Activated CD4-positive, alpha-beta T cell treated with anti-CD3 and anti-CD28 coated beads, Interleukin-2, amount 50 U/mL, for 4 hours (primary cell): ENCODE data around the gene AOPEP.
"Not testable (repeated sequence)": the region's sequence is repeated elsewhere in the genome, so short reads cannot be mapped to it uniquely, and the experiment has no call there.

ENCODE experiments used
- DNase-seq, 2 experiments: peaks; one replicate each; pipeline ENCODE4 v3.0.0-alpha.2; 2020

The AOPEP gene

DNA sequence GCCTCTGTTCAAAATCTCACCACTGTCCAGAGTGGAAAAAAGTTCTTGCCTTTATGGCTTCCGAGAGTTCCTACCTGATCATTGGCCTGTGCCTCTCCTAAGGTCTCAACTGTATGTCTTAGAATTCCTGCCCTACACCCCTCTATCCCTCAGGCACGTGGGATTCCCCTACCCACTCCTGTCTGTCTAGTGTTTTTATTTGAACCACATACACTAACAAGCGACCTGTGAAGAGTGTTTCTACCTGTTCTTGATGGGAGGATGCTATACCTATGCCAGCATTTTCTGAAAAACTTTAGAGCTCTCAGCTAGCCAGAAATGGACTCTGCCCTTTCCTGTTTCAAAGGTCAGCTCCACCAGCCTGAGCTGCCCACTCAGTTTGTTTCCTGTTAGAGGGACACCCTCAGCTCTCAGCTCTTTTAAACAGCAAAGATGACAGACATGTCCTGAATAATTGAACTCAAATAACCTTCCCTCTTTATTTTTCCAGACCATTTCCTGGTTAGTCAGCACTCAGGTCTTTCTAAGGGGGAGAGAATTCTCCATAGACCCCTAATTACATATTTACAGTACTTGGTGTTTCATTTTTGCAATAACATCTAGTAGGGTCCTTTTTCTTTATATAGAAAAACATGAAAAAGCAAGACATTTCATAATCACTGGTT is 214.8 kb downstream of the AOPEP start:
- DNase-seq = no peak

DNA sequence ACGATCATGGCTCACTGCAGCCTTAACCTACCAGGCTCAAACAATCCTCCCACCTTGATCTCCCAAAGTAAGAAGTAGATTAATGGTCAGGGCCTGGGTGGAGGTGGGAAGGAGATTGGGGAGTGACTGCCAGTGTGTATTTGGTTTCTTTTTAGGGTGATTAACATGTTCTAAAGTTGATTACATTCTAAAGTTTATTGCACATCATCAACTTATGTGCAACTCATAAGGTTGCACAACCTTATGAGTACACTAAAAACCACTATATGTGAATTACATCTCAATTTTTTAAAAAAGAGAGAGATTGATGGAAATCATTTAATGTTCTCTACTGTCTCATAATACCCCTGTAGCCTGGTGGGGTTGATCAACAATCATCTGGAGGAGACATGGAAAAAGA is 218.1 kb downstream of the AOPEP start:
- no peak for DNase-seq

DNA sequence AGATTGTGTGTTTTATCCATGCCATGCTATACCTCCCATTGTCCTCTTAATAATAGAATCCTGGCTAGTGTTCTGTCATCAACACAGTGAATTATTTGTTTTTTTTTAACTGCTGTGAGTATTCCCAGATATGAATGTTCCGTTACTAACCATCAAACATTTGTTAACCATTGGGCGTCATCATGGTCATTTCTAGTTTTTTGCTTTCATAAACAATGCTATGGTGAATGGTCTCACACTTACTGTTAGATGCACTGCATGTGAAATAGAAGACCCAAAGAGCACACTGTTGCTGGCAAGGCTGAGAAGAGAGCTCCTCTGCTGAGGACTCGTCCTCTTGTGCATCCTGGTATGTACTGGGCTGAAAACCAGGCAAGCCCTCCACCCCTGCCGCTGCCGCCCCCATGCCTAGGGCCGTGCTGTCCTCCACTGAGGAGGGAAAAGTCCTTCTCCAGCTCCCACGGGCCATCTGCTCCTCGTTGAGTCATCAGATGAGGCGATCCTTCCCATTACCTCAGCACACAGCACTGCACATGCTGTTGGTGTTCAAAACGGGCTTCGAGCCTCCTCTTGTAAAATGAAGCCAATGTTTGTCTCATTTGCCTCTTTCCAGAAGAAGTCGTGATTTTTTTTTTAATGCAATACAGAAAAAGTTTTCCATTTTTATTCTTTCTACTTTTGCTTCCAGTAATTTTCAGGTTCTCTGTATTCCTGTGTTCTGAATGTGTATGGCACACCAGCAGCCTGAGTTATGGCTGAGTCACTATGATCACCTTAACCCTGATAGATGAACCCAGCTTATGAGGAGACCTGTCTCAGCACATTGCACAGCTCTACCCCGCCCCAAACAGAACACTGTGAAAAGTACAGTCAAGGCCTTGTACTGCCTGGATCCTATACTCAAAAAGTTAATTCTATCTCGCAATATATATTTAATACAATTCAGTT is 219.0 kb downstream of the AOPEP start:
- no peak for DNase-seq

DNA sequence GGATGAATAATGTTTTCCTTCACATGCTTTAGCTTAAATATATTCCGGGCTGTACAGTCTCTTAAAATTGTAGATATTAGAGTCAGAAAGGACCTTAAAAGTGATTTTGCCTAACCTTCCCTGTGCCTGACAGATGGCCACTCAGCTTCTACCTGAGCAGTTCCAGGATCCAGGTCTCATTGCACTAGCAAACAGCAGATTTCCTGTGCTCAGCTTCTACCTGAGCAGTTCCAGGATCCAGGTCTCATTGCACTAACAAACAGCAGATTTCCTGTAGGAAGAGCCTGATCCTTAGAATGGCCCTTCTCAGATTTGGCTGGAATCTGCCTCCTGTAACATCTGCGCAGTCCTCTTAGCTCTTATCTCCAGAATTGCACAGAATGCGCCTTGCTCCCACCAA is 219.8 kb downstream of the AOPEP start:
- DNase-seq = no peak

DNA sequence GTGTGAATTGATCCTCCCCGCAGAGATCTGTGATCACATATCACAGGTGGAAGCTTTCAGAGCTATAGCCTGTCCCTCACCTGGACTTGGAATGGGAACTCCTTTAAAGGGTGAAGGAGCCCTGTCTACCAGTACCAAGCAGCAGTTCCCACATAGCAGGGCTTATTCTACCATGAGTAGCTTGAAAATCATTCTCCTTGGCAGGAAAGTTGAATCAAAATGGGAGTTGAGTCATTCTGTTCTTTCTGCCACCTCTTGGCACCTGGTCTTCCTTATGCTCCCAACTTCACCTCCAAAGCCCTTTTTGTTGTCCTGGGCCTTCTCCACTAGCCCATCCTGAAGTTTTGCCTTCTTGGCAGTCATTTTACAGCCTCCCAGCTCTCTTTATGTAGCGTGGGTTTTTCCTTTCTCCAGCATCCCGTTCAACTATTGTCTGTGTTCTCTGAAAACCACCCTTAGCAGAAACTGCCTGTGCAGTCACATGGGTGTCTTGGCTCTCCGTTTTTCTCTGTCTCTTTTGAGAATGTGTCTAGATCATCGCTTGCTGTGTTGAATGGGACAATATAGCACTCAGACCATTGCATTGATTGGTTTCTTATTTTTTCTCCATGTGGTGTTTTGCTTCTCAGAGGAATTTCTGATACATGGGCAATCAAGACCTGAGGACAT is 222.2 kb downstream of the AOPEP start:
- DNase-seq = no peak

DNA sequence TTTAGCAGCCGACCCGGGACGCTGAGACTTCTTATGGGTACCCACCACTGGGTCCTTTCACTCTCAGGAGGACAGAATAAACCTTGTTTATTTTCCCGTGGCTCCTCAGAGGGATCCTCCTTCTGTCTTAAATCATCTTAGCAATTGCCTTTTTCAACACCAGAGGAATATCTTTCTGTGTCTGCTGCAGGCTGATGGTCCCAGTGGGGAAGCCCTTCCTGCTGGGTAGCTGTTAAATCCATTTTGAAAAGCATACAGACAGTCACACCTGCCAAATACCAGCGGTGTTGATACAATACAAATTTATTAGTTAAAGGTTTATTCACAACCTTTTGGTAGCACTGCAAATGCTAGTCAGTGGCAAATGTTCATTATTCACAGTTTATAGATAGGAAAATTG is 222.9 kb downstream of the AOPEP start:
- no peak for DNase-seq

DNA sequence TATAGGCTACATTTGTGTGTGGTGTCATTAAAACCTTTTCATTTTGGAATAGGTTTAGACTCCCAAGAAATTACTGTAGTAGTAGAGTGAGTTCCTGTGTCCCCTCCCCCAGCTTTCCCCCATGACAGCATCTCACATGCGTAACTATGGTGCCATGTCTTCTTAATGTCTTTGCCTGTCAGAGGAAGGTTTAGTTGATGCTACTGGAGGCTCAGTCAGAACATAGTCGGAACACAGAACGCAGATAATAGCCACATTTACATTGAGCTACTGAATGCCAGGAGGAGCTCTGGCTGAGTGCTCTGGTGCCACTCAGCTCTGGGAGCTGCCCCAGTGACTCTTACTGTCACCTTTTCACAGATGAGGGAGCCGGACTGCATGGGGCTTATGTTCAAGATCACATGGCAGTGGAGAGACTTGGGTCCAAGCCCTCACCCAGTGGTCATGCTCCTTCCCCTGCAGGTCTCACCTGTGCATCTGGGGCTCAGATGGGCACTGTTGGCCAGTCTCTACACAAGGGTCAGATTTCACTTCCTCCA is 223.6 kb downstream of the AOPEP start:
- no peak for DNase-seq

DNA sequence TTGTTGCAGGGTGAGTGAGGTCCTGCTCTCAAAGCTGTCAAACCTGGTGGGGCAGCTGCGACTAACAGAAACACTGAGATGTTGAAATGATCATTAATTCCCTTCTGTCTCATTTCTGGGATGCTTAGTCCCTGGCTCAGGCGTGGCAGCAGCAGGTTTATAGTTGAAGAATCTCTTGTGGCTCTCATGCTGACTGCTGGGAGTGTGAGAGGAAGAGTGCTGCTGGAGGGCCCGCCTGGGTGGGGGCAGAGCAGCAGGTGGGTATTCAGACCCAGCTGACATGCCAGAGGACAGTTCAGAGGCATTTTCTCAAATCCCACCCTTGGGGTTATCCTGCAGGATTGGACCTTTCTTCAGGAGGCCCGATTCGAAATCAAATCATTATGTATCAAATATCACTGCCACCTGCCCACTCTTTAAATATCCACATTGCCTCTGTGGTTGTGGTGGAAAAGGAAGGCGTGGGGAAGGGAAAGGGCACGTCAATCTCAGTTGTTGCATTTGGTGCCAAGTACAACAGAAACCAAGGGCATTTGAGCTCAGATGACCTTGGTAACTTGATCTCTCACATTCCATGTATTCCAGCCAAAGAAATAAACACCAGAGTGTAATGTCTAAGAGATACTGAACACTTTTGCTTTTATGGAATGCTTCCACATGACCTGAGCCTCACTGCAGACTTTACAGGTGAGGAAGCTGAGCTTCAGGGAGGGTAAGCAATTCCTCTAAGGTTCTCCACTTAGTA is 224.3 kb downstream of the AOPEP start:
- no peak for DNase-seq

DNA sequence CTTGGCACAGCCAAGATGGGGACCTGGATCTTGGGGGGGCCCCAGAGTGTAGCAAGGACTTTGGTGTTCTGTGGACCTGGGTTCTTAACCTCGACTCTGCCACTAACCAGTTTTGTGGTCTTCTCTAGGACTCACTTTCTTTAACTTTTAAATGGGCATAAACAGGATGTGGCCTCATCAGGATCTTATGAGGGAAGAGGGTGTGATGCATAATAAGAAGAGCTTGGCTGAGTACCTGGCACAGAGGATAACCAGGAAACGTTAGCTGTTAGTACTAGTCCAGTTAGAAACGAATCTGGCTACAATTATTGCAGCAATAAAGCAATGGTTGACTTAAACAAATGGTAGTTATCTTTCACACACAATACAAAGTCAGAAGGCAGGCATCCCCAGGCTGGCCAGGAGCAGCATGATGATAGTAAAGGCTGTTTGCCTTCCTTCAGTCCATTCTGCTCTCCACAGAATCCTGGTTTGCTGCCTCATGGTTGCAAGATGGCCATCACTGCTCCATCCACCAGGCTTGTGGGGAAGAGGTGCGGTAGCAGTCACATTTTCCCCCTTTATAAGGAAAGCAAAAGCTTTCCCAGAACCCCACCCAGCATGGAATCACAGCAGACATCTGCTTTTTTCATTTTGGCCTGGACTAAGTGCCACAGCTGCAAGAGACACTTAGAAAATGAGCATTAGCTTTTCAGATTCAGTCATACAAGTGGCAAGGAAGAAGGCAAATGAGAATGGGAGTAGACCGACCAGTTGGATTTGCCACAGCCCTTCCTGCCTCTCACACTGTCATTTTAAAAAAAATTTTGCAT is 225.0 kb downstream of the AOPEP start:
- DNase-seq = no peak

DNA sequence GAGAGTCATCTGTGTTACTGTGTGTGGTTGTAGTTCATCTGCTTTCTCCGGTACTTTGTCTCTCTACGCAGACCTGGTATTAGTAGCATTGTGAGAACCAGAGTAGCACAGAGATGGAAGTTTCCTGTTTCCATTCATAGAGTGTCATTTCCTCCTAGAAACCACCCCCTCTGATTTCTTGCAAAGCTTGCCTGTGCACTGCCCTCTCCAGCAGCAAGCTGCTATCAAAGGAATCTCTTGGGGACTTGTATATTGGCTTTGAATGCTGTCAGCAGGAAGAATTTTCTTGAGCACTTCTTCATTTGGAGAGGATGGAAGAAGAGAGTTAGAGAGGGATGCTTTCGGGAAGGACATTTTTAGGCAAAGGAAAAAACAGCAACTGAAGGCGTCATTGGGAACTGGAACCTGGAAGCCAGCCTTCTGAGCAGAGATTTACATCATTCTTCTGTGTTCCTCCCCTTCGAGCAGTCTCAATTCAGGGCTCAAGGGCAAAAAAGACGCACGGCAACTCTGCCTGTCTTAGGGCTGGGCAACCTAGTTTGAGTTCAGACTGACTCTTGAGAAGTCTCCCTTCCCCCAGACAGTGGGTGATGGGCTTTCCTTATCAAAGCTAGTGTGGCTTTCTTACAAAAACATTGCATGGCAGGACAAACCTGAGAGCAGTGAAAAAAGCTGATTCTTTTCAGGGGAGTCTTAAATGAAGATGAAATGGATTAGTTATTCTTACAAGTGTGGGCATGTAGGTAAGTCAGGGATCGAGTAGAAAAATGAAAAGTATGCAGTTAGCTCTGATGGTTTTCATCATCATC is 226.3 kb downstream of the AOPEP start:
- no peak for DNase-seq

DNA sequence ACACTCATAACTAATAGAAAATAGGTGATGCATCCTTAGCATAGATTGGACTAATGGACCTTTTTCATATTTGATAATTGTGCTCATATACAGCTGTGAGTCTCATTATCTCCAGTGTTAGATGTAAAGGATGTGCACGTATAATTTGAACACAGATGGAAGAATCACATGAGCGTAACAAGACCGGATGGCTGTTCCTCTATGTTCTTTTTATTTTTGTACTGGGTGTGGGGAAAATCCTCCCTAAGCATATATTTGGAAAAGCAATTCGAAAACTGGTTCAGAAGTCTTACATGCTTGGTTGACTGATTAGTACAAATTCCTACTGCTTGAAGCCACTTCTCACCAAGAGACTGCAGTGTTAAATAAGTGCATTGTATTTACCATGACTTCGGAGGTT is 230.2 kb downstream of the AOPEP start:
- no peak for DNase-seq

DNA sequence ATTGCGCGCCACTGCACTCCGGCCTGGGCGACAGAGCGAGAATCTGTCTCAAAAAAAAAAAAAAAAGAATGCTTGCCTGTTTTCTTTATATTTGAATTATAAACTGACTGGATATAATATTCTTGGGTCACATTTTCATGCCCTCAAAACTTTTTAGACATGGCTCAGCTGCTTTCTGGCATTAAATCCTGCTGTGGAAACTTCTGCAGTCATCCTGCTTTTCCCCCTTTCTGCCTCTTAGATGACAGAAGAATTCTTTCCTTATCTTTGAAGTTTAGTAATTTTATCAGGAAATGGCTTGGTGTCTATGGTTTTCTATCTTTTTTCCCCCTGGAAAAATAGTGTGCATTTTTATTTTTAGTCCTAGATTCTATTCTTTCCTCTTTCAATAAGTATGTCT is 234.5 kb downstream of the AOPEP start:
- no peak for DNase-seq

DNA sequence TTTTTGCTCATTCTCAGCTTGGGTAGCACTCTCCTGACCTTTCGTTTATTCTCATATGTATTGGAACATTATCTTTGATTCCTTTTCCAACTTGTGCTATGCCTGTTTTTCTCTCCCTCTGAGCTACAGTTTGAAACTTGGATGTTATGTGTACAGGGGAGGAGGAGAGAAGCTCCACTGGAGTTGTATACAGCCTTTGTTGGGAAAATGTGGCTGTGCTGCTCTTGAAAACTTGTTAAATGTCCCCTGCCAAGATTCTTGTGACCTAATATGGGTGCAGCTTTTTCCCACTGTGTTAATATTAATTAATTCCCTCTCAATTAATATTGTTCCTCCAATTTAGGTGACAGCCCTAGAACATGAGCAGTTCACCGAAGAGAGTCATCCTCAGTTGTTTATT is 235.4 kb downstream of the AOPEP start:
- no peak for DNase-seq

DNA sequence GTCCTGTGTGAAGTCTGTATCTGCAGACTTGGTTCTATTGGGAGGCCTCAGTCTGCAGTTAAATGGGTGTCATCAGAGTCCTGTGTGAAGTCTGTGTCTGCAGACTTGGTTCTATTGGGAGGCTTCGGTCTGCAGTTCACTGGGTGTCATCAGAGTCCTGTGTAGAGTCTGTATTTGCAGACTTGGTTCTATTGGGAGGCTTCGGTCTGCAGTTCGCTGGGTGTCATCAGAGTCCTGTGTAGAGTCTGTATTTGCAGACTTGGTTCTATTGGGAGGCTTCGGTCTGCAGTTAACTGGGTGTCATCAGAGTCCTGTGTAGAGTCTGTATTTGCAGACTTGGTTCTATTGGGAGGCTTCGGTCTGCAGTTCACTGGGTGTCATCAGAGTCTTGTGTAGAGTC is 239.1 kb downstream of the AOPEP start:
- not testable (repeated sequence) for DNase-seq

DNA sequence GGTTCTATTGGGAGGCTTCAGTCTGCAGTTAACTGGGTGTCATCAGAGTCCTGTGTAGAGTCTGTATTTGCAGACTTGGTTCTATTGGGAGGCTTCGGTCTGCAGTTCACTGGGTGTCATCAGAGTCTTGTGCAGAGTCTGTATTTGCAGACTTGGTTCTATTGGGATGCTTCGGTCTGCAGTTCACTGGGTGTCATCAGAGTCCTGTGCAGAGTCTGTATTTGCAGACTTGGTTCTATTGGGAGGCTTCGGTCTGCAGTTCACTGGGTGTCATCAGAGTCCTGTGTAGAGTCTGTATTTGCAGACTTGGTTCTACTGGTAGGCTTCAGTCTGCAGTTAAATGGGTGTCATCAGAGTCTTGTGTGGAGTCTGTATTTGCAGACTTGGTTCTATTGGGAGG is 239.5 kb downstream of the AOPEP start:
- DNase-seq = not testable (repeated sequence)

DNA sequence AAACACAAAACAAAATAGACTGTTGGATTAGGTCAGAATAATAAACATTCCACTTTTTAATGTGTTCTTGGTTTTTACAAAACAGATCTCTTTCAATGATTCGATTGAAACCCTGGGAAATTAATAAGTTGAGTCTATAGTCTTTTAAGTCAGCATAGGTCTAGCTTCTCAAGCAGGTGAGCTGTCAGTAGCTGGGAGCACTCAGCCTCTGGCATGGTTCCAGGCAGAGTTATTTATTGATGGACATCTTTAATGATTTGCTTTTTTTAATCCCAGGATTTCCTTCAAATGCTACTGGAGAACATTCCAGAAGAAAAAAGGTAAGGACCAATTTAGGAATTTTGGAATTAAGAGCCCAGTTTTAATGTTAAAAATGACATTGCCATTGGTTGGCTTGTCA is 241.0 kb downstream of the AOPEP start:
- no peak for DNase-seq

DNA sequence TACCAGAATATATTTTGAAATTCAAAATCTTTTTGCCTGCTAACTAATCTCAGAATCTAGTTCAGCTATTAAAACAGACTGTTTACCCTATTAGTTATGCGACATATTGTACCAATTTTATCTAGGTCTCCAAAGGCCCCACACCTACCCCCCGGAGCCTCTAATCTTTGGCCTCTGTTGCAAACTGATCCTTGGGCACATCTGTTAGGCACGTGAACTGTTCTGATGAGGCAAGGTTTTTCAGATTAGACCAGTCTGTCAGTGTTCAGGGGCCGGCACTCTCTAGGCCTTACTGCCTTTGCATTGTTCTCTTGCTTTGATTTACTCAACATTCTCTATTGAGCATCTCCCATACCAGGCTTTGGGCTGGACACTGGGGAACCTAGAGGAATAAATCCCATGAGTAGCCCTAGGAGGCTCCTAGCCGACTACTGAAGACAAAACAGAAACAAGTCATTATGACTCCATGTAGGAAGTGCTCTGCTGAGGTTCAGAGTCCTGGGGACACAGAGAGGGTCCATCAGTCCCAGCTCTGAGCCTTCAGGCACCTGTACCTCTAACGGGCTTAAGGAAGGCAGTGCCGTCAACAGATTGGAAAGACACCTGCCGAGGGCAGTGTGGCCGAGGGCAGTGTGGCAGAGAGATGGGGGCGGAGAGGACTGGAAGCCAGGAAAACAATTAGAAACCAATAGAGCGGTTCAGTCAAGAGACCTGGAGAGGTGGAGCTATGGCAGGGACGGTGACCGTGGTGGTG is 245.1 kb downstream of the AOPEP start:
- no peak for DNase-seq

DNA sequence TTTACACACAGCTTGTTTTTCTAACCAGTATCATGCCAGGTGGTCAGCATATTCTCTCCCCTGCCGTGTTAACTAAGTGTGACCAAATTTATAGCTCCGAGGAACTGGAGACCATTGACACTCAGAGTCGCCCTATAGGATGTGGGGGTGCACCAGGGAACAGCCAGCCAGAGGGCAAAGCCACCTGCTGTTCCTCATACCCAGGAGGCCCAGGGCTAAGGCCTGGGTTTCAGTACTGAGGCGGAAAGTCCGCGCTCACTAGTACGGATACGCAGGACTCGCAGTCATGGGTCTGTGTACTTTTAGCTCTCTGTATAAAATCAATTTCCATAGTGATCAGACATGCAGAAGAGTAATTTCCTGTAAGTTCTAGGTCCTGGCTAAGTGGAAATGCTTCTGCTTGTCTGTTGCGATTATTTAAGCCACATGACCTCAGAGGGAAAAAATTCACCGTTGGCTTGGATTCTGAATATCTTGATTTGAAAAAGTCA is 247.0 kb downstream of the AOPEP start:
- DNase-seq = no peak

DNA sequence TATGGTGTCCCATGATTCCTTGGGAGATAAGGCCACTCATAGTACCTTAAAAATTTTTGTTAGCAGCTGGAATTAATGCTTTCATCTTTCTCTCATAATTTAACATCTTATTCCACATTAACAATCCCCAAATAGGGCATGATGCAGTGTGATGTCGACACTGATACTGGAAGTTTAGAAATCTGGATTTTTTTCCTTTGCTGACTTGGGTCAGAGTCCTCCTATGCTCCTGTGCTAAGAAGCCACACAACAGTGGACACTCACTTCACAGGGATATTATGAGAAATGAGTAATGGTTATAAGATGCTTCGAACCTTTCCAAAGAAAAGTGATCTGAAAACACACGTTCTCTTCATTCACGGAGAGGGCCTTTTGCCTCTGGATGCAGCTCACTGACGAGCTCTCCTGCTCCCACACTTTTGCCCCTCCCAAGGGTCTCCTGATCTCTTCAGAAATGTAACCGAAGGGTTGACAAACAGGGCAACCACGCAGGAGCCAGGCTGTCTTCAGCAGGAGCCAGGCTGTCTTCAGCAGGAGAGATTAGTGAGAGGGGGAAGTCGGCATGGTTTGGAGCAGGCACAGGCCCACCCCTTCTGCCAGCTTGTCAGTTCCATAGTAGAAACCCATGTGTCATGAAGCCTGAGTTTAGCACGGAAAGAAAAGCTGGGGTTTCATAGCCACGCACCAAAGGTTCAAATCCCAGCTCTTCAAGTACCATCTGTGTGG is 247.8 kb downstream of the AOPEP start:
- no peak for DNase-seq
